Sigmoid colon (tissue), 7 donors: ENCODE results near the gene DNASE1L2. TPM values are rescaled to one million over a fixed set of nuclear protein-coding genes. Genes with fewer than 3 reads are reported as not detected.

Experiments
- DNase-seq: peaks from one replicate; pipeline ENCODE4 v3.0.0-alpha.2; 2019
- H3K27ac ChIP-seq, 4 donors: fragments of 200-600 bp; sonication (generic); one replicate each; pipeline ENCODE4 v1.5.1; 2016 to 2019; ENCODE audit warnings: mild to moderate bottlenecking in 1 of 4
- H3K27me3 ChIP-seq, 3 donors: fragments of 200-600 bp; sonication (generic); one replicate each; pipeline ENCODE4 v1.5.1; 2019; ENCODE audit warnings: mild to moderate bottlenecking in 1 of 3
- H3K36me3 ChIP-seq, 4 donors: fragments of 200-600 bp; sonication (generic); one replicate each; pipeline ENCODE4 v1.5.1; 2016 to 2019
- H3K4me1 ChIP-seq, 4 donors: fragments of 200-600 bp; sonication (generic); one replicate each; pipeline ENCODE4 v1.5.1; 2017 to 2019
- H3K4me3 ChIP-seq, 4 donors: fragments of 200-600 bp; sonication (generic); one replicate each; pipeline ENCODE4 v1.5.1; 2017 to 2019; ENCODE audit warnings: mild to moderate bottlenecking in 2 of 4, moderate library complexity in 1 of 4
- H3K9me3 ChIP-seq, 4 donors: fragments of 200-600 bp in 3 of 4; sonication (generic) in 3 of 4; one replicate each; pipeline versions ENCODE4 v1.5.1 to v1.6.1; 2013 to 2019
- EP300 ChIP-seq, 4 donors: sonication (generic); formaldehyde crosslinking; IDR thresholded peaks; one replicate each; pipeline ENCODE4 v1.6.1; 2017; ENCODE audit warnings: antibody characterized with exemption in 4 of 4
- POLR2A ChIP-seq, 2 donors: fragments of 450-650 bp; IDR thresholded peaks; one replicate each; pipeline ENCODE4 v1.6.1; 2016; ENCODE audit warnings: antibody characterized with exemption in 2 of 2, mild to moderate bottlenecking in 2 of 2, moderate library complexity in 2 of 2
- POLR2AphosphoS5 ChIP-seq, 4 donors: sonication (generic); formaldehyde crosslinking; IDR thresholded peaks; one replicate each; pipeline ENCODE4 v1.6.1; 2017; ENCODE audit warnings: antibody characterized with exemption in 4 of 4
- WGBS, 2 donors: extraction: QIAGEN DNeasy Blood & Tissue Kit; methylation state at CpG; one replicate each; pipeline ENCODE4 v1.1.7; 2013; 5-methylcytosine and 5-hydroxymethylcytosine counted together
- intact Hi-C: fragments of 100-400 bp; cut with DNase I; formaldehyde crosslinking; loops from one replicate; pipeline ENCODE4 v1.15.1; 2023
- polyA plus RNA-seq, 3 donors: library from polyadenylated mRNA; stranded (reverse); fragments of 200-250 nt; gene quantifications; one replicate each; pipeline ENCODE4 v1.2.3, GENCODE V29; 2013
- total RNA-seq, 4 donors: library from RNA; depleted of rRNA; stranded (reverse); fragments of >200 nt; gene quantifications; one replicate each; pipeline ENCODE4 v1.1.0, GENCODE V29; 2016
- TF ChIP-seq, protein P1 (sequence below), 4 experiments: fragments of 450-650 bp in 3 of 4; fragments of 200-600 bp in 1 of 4; IDR thresholded peaks; one replicate each; pipeline ENCODE4 v1.5.1; 2016 to 2019; ENCODE audit warnings: antibody characterized with exemption in 4 of 4, mild to moderate bottlenecking in 3 of 4, moderate library complexity in 2 of 4
- donor health status: healthy with polysubstance abuse.
- donor health status: Bipolar disorder and iron deficiency.
- donor health status: healthy.

The DNASE1L2 gene
- total and polyA plus RNA-seq, 7 donors, result 0.36 to 0.93 (median 0.82) TPM; not detected in 3

DNA sequence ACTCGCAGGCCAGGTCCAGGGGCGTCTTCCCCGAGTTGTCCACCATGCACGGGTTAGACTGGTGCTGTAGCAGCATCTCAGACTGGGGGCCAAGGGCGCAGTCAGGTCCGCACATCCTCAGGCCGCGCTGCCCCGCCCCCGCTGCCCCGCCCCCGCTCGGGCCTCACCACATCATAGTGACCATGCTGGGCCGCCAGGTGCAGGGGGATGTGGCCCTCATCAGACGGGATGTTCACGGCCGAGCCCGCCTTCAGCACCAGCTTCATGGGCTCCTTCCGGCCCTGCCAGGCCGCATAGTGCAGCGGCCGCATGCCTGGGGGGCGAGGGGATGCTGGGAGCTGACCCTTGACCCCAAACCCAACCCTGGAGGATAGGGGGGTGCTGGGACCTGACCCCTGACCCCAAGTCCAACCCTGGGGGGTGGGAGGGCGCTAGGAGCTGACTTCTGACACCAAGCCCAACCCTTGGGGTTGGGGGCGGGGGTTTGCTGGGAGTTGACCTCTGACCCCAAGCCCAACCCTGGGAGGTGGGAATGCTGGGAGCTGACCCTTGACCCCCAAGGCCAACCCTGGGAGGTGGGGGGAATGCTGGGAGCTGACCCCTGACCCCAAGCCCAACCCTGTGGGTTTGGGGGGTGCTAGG lies 46.9 kb upstream of the DNASE1L2 start:
- H3K27me3 ChIP-seq, result peaks cover 0 to 13% (median 5%) of the 10 kb centered on the region in 3 donors
- intact Hi-C loops, result no loop called here
- H3K4me3 ChIP-seq, result no peak overlapping the region
- H3K36me3 ChIP-seq, result no peaks in the 10 kb centered on the region
- no peak overlapping the region for H3K27ac ChIP-seq
- 80 to 90% methylated on average over 25 of the region's 25 CpGs for WGBS, 2 donors
- DNase-seq, result no peak
- H3K9me3 ChIP-seq, result no peaks in the 10 kb centered on the region
- no peaks in the 10 kb centered on the region for H3K4me1 ChIP-seq
- TF ChIP-seq EP300 (IDR thresholded peaks at IDR 0.05), result no peak
- TF ChIP-seq POLR2A (IDR thresholded peaks at IDR 0.05), result no peak
- TF ChIP-seq, protein P1, sequence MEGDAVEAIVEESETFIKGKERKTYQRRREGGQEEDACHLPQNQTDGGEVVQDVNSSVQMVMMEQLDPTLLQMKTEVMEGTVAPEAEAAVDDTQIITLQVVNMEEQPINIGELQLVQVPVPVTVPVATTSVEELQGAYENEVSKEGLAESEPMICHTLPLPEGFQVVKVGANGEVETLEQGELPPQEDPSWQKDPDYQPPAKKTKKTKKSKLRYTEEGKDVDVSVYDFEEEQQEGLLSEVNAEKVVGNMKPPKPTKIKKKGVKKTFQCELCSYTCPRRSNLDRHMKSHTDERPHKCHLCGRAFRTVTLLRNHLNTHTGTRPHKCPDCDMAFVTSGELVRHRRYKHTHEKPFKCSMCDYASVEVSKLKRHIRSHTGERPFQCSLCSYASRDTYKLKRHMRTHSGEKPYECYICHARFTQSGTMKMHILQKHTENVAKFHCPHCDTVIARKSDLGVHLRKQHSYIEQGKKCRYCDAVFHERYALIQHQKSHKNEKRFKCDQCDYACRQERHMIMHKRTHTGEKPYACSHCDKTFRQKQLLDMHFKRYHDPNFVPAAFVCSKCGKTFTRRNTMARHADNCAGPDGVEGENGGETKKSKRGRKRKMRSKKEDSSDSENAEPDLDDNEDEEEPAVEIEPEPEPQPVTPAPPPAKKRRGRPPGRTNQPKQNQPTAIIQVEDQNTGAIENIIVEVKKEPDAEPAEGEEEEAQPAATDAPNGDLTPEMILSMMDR (IDR thresholded peaks at IDR 0.05), result no peak
- no peak for TF ChIP-seq POLR2AphosphoS5 (IDR thresholded peaks at IDR 0.05)

- H3K27ac ChIP-seq, result no peak overlapping the region
- H3K4me1 ChIP-seq, result peaks cover 0 to 3% (median 3%) of the 10 kb centered on the region in 4 donors
- WGBS, 2 donors, result 81 to 87% methylated on average over 24 of the region's 24 CpGs
- H3K9me3 ChIP-seq, result no peaks in the 10 kb centered on the region
- no peaks in the 10 kb centered on the region for H3K36me3 ChIP-seq
- TF ChIP-seq POLR2A (IDR thresholded peaks at IDR 0.05) (no peak), POLR2AphosphoS5 (IDR thresholded peaks at IDR 0.05) (no peak), EP300 (IDR thresholded peaks at IDR 0.05) (no peak)
- TF ChIP-seq, protein P1 (IDR thresholded peaks at IDR 0.05), result no peak
- peaks cover 5 to 20% (median 12%) of the 10 kb centered on the region in 3 donors for H3K27me3 ChIP-seq
- intact Hi-C loops, result no loop called here
- H3K4me3 ChIP-seq, result no peak overlapping the region
- DNase-seq, result no peak
Observed at GRCh38 chr16:2190002-2190658, 46.1 kb upstream of the DNASE1L2 start.

DNA sequence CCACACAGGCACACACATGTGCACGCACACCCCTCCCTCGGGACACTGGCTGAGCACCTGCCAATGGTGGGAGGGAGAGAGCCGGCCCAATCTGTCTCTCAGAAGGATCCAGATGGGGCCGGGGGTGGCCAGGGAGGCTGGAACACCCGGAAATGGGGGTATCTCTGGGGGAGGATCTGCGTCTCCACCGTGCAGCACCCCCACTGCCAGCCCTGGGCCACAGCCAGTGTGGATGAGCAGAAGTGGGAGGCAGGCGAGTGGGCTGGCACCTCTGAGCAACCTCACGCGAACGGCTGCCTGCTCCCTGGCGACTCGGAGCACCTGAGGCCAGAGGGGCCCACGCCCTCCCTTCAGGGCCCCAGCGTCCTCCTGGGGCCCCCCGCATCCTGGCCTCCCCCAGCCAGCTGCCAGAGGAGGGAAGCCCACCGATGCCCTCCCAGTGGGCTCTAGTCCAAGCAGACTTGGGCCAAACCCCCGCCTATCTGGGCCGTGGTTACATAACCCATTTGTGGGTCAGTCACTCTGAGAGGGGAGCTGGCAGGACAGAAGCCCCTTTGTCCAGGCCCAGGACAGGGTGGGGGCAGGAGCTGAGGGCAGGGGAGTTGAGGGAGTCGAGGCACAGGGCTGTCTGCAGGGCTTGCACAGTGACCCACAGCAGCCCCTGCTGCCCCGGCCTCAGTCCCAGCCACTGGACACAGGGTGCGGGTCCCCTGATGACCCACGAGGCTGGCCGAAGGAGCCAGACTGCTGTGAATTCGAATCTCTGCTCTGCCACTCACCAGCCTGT lies 45.4 kb upstream of the DNASE1L2 start:
- TF ChIP-seq, protein P1 (IDR thresholded peaks at IDR 0.05), result no peak
- TF ChIP-seq EP300 (IDR thresholded peaks at IDR 0.05), result no peak
- no peak for TF ChIP-seq POLR2AphosphoS5 (IDR thresholded peaks at IDR 0.05)
- TF ChIP-seq POLR2A (IDR thresholded peaks at IDR 0.05), result no peak
- no peaks in the 10 kb centered on the region for H3K36me3 ChIP-seq
- WGBS, 2 donors, result 80 to 82% methylated on average over 25 of the region's 25 CpGs
- no peak for DNase-seq
- H3K9me3 ChIP-seq, result no peaks in the 10 kb centered on the region
- H3K4me1 ChIP-seq, result peaks cover 0 to 11% (median 10%) of the 10 kb centered on the region in 4 donors
- no peak overlapping the region for H3K27ac ChIP-seq
- H3K4me3 ChIP-seq, result no peak overlapping the region
- intact Hi-C loops, result no loop called here
- H3K27me3 ChIP-seq, result peaks cover 12 to 28% (median 20%) of the 10 kb centered on the region in 3 donors

GRCh38 chr16:2191446-2191706 lies 44.9 kb upstream of the DNASE1L2 start:
- Histone ChIP-seq H3K27ac (no peak overlapping the region), H3K4me3 (no peak overlapping the region), H3K4me1 (peaks cover 0 to 15% (median 13%) of the 10 kb centered on the region in 4 donors), H3K27me3 (peaks cover 16 to 31% (median 23%) of the 10 kb centered on the region in 3 donors), H3K36me3 (no peaks in the 10 kb centered on the region), H3K9me3 (no peaks in the 10 kb centered on the region)
- no peak for DNase-seq
- intact Hi-C loops, result no loop called here
- 85 to 88% methylated on average over 11 of the region's 11 CpGs for WGBS, 2 donors
- TF ChIP-seq, protein P1 (IDR thresholded peaks at IDR 0.05), result no peak
